AG09319 (cell line): ENCODE results near the gene MRPL14.

ENCODE experiments used
- DNase-seq: peaks from one replicate; pipeline ENCODE4 v3.0.0-alpha.2; 2010; ENCODE audit warnings: low read depth; ENCODE audit errors: extremely low read depth
- TF ChIP-seq, protein P1 (sequence below): IDR thresholded peaks from 2 replicates; pipeline ENCODE4 v1.5.1; 2011; ENCODE audit warnings: low read depth, mild to moderate bottlenecking, inconsistent platforms, low read length, moderate library complexity

MRPL14 gene

DNA sequence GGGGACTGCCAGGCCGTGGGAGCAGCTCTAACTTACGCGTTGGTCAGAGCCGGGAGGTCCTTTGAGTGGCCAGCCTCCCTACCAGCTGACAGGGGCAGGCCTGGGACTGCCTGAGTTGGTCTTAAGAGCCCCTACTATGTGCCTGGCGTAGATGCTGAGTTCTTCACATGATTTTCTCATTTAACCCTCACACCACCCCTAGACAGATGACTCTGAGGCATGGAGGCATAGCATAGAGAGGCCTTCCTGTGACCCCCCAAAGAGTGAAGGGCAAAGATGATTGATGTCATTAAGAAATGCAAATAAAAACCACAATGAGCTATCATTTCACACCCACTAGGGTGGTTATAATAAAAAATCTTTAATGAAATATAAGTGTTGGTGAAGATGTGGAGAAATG is 36.8 kb downstream of the MRPL14 start:
- DNase-seq, result no peak
- TF ChIP-seq, protein P1, sequence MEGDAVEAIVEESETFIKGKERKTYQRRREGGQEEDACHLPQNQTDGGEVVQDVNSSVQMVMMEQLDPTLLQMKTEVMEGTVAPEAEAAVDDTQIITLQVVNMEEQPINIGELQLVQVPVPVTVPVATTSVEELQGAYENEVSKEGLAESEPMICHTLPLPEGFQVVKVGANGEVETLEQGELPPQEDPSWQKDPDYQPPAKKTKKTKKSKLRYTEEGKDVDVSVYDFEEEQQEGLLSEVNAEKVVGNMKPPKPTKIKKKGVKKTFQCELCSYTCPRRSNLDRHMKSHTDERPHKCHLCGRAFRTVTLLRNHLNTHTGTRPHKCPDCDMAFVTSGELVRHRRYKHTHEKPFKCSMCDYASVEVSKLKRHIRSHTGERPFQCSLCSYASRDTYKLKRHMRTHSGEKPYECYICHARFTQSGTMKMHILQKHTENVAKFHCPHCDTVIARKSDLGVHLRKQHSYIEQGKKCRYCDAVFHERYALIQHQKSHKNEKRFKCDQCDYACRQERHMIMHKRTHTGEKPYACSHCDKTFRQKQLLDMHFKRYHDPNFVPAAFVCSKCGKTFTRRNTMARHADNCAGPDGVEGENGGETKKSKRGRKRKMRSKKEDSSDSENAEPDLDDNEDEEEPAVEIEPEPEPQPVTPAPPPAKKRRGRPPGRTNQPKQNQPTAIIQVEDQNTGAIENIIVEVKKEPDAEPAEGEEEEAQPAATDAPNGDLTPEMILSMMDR, result no peak

DNA sequence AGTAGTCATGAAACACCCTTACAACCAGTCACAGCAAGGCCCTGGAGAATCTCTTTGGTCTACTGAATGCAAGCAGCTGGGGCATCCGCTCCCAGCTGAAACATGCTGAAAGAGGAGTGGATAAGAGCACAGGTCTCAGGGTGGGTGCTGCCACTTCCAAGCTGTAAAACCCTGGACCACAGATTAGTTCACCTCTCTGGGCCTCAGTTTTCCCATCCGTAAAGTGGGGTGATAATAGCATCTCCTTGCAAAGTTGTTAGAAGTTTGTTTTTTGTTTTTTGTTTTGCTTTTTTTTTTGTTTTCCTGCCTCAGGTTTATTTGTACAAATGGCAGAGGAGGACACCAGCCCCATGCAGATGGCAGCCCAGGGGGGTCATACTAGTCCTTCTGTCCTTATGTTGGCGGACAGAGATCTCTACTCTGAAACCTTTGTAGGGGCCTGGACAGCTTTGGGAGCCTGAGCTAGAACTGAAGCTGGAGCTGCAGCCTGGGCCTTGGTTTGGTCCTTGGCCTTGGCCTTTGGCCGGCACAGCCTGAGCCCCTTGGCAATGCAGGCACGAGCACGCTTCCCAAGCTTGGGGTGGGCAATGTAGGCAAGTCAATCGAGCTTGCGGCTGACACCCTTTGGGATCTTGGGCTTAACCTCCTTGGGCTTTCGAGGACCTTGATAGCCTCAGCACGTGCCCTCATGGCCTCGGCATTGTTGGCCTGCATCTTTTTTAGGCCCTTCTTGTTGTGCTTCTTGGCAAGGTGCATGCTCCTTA is 38.2 kb downstream of the MRPL14 start:
- DNase-seq, result no peak
- TF ChIP-seq, protein P1, result no peak

DNA sequence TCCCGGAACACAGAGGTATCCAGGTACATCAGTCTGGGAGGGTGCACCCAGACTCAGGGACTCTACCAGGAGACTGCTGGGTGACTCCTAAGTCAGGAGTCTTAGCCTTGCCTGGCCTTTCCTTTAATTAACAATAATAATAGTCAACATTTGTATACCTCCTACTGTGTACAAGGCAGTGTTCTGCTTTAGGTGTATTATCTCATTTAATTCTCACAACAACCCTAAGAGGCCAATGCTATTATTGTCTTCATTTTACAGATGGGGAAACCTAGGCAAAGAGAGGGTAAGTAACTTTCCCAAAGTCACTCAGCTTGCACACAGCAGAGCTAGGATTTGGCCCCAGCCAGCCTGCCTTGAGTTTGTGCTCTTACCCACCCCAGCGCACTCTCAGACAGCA is 39.6 kb downstream of the MRPL14 start:
- no peak for DNase-seq

DNA sequence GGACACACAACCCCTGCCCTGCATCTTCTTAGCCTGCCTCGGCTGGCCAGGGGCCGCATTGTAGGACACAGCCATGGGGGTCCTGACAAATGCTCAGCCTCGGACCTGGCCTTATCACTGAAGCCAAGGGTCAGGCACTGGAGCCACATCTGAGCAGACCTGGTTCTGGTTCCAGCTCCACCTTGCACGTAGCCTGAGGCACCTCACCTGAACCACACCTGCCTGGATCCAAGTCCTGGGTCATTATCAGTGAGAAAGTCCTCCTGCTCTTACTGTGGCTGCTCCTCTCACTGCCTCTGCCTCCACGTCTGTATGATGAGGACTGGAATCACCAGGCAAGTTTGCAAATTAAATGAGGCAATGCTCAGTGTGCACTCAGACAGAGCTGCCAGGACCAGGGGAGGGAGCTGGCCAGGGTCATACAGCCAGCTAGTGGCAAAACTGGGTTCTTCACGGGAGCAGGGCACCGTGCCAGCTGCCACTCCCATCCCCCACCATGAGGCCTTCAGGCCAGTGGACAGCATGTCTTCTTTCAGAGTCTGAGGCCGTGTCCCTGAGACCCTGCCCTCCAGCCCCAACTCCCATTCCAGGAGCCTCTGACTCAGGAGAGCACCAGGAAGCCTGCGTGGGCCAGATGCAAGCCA is 40.2 kb downstream of the MRPL14 start:
- TF ChIP-seq, protein P1, result no peak
- DNase-seq, result no peak

More for the DNA sequence above, 39.6 kb downstream of the MRPL14 start:
- TF ChIP-seq, protein P1, result no peak

DNA sequence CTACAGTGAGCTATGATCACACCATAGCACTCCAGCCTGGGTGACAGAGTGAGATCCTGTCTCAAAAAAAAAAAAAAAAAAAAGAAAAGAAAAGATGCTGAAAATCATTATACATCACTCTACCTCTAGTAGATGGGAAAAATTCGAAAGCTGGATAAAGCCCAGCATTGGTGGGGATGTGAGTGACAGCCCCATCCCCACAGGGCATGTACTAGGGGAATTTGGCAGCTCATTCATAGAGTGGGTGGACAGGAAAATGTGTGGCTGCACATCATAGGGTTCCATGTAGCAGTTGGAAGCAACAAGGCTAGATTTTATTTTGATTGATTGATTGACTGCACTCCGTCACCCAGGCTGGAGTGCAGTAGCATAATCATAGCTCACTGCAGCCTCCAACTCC is 42.0 kb downstream of the MRPL14 start:
- DNase-seq, result no peak
- TF ChIP-seq, protein P1, result no peak

DNA sequence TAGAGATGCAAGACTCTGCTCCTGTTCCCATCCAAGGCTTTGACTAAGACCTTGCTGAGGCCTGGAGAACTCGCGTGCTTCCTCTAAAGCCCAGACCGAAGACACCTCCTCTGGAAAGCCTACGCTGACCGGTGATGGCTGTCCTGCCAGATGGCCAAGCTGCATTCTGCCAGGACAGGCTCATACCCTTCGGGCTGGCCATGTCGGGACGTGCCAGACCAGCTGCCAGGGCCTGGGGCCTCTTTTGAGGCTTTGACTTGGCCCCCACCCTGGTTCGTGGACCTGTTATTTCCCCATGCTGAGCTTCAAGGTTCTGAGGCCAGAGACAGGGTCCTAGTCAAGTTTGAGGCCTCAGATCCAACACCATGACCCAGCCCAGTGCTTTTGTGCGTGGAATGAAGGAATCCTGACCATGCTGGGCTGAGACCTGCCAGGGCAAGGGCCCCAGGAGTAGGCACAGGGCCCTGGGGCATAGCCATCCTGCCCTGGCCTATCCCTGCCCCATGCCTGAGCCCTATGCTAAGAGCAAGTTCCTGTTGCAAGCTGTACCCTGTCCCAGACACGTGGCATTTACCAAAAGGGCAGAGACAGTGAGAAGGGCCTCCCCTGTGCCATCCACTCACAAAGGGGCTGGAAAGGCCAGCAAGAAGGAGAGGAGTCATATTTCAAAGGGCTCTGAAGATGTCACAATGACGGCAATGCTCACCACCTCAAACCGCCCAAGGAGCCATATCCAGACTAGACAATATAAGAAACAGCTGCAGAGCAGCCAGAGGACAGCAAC is 42.8 kb downstream of the MRPL14 start:
- TF ChIP-seq, protein P1, result no peak
- no peak for DNase-seq

DNA sequence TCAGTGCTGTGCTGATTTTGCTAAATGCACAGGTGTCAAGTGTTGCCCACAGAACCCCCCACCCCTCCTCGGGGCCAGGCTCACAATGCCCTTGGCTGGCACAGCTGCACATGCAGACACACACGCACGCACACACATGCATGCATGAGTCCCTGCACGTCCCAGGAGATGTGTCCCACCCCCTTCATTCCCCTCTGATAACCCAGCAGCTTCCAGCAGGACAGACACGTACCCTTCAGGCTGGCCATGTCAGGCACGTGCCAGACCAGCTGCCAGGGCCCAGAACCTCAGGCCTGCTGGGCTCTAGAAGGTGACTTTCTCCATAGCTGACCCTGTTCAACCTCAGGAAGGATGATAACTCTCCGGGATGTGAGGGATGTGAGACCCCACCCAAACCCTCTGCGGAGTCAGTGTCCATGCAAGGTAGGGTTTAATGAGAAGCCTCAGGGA is 44.4 kb downstream of the MRPL14 start:
- TF ChIP-seq, protein P1, result no peak
- DNase-seq, result no peak
